Measurements from ENCODE around the gene CAMK1D. TPM values are rescaled to one million over a fixed set of nuclear protein-coding genes. Genes with fewer than 3 reads are reported as not detected.

Gene CAMK1D
- total and polyA plus RNA-seq, 10 of the 15 experiments (the other 5 are each of a cell fraction or from before 2014, with no cell fraction given), result 2.1 to 35.5 (median 14.7) TPM

- Histone ChIP-seq H3K9me3 (replicated peaks; ENCODE audit: control insufficient read depth, insufficient read depth, low read length) (no peaks in the 10 kb centered on the region), H3K4me2 (ENCODE audit: control insufficient read depth, insufficient read depth) (no peak overlapping the region), H3K9ac (ENCODE audit: control insufficient read depth, insufficient read depth, low read length) (no peak overlapping the region), H3K27me3 (replicated peaks in 1 of 2; ENCODE audit: control insufficient read depth in 2 of 2, insufficient read depth in 2 of 2, low read length in 1 of 2) (no peaks in the 10 kb centered on the region), H2AFZ (ENCODE audit: control insufficient read depth, low read depth, low read length) (no peak overlapping the region), H3K4me3 (no peak overlapping the region), H3K79me2 (ENCODE audit: control insufficient read depth, insufficient read depth, low read length) (peaks cover 2% of the 10 kb centered on the region), H3K27ac (ENCODE audit: control insufficient read depth, insufficient read depth) (no peak overlapping the region), H3K4me1 (ENCODE audit: control insufficient read depth, insufficient read depth, low read length) (peaks cover 6% of the 10 kb centered on the region; the same call in 1 of the 2 replicates), H4K20me1 (ENCODE audit: control insufficient read depth, insufficient read depth) (no peaks in the 10 kb centered on the region), H3K36me3 (ENCODE audit: control insufficient read depth in 2 of 2, insufficient read depth in 2 of 2, low read length in 1 of 2) (no peaks in the 10 kb centered on the region)
- no peak for DNase-seq (ENCODE audit: low read depth, low spot score)
- intact Hi-C loops (cut with micrococcal nuclease; ENCODE audit: unreplicated experiment) (no loop called here), in situ Hi-C loops (cut with MboI) (no loop called here)
- no peak for FAIRE-seq
- BruUV-seq (replicated peaks), result no TSS peak
- WGBS (ENCODE audit: insufficient coverage, insufficient replicate concordance, low lambda C conversion rate, missing lambda C conversion rate), result 72% methylated on average over 13 of the region's 13 CpGs
- SMC1A ChIA-PET (ENCODE audit: uncharacterized antibody, unreplicated experiment), result no interaction called here
- CTCF ChIA-PET, result no interaction called here
- RAD21 ChIA-PET (ENCODE audit: unreplicated experiment), result no interaction called here
- POLR2A ChIA-PET, result no interaction called here
- no peak for ATAC-seq
- TF ChIP-seq JUNB (IDR thresholded peaks at IDR 0.05) (no peak), IKZF2 (IDR thresholded peaks at IDR 0.05) (no peak), CTCF (IDR thresholded peaks at IDR 0.05 in 2 of 3, conservative IDR thresholded peaks at IDR 0.05 in 1 of 3; ENCODE audit: control insufficient read depth in 2 of 3, extremely low read depth in 1 of 3, insufficient read depth in 1 of 3, low read depth in 3 of 3, low read length in 3 of 3) (no peak), SUPT20H (IDR thresholded peaks at IDR 0.05; ENCODE audit: borderline replicate concordance, control insufficient read depth, low read depth, low read length) (no peak), FOXK2 (IDR thresholded peaks at IDR 0.05) (no peak), IRF3 (IDR thresholded peaks at IDR 0.05) (no peak), MEF2A (IDR thresholded peaks at IDR 0.05; ENCODE audit: insufficient read depth, low read depth, low read length) (no peak), CUX1 (IDR thresholded peaks at IDR 0.05; ENCODE audit: insufficient replicate concordance, low read depth, low read length) (no peak), BMI1 (IDR thresholded peaks at IDR 0.05; ENCODE audit: borderline replicate concordance) (no peak), WRNIP1 (IDR thresholded peaks at IDR 0.05; ENCODE audit: borderline replicate concordance, low read depth, low read length) (no peak)
- TF ChIP-seq, protein P1, sequence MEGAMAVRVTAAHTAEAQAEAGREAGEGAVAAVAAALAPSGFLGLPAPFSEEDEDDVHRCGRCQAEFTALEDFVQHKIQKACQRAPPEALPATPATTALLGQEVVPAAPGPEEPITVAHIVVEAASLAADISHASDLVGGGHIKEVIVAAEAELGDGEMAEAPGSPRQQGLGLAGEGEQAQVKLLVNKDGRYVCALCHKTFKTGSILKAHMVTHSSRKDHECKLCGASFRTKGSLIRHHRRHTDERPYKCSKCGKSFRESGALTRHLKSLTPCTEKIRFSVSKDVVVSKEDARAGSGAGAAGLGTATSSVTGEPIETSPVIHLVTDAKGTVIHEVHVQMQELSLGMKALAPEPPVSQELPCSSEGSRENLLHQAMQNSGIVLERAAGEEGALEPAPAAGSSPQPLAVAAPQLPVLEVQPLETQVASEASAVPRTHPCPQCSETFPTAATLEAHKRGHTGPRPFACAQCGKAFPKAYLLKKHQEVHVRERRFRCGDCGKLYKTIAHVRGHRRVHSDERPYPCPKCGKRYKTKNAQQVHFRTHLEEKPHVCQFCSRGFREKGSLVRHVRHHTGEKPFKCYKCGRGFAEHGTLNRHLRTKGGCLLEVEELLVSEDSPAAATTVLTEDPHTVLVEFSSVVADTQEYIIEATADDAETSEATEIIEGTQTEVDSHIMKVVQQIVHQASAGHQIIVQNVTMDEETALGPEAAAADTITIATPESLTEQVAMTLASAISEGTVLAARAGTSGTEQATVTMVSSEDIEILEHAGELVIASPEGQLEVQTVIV (IDR thresholded peaks at IDR 0.05; ENCODE audit: borderline replicate concordance, partially characterized antibody), result no peak
Observed at GRCh38 chr10:12416344-12417050, 67.2 kb downstream of the CAMK1D start.

Data from GM12878 (cell line).